ENCODE results near the gene ISG15. TPM values are rescaled to one million over a fixed set of nuclear protein-coding genes. Genes with fewer than 3 reads are reported as not detected.
"Not testable (repeated sequence)": the region's sequence is repeated elsewhere in the genome, so short reads cannot be mapped to it uniquely, and the experiment has no call there.

Gene ISG15
- total and polyA plus RNA-seq, 4 donors = 27.7 to 48.8 (median 31.2) TPM

DNA sequence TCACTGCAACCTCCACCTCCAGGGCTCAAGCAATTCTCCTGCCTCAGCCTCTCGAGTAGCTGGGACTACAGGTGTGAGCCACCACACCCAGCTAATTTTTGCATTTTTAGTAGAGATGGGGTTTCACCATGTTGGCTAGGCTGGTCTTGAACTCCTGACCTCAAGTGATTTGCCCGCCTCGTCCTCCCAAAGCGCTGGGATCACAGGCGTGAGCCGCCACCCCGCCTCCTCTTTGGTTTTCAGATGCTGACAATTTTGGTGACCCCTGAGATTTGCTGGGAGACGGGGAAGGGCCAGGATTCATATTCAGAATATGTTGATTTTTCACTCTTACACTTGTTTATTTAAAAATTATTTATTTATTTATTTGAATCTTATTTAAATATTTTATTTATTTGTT lies 3.2 kb upstream of the ISG15 start:
- H3K9me3 ChIP-seq (ENCODE audit: control insufficient read depth, insufficient read depth, low read length); DNase-seq (ENCODE audit: low read depth in 4 of 6, low spot score in 6 of 6); H3K27me3 ChIP-seq (ENCODE audit: control insufficient read depth, insufficient read depth, low read length); H3K27ac ChIP-seq (ENCODE audit: low read depth, low read length); H3K4me3 ChIP-seq (ENCODE audit: low read depth, low read length): not testable (repeated sequence)
- peaks cover 39% of the 10 kb centered on the region for H3K4me1 ChIP-seq (ENCODE audit: control insufficient read depth, insufficient read depth, low read length)
- H3K36me3 ChIP-seq (ENCODE audit: control insufficient read depth, insufficient read depth, low read length) = peaks cover 11% of the 10 kb centered on the region
- WGBS (ENCODE audit: insufficient coverage) = 100% methylated on average over 1 of the region's 8 CpGs

DNA sequence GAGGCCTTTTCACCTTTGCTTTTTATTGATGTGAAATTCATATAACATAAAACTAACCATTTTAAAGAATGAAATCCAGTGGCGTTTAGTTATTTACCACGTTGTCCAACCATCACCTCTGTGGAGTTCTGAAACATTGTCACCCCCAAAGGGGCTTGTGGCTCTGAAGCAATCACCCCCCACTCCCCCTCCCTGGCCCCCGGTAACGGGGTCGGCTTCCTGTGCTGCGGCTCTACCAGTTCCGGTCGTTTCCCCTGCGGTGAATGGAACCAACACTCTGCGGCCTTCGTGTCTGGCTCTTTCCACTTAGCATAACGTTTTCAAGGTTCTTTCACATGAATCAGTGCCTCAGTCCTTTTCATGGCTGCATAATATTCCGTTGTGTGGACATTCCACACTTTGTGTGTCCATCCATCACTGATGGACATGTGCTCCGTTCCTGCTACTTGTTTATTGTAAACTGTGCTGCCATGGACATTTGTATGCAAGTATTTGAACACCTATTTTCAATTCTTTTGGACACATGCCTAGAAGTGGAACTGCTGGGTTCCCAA lies 1.8 kb upstream of the ISG15 start:
- DNase-seq (ENCODE audit: low read depth in 4 of 6, low spot score in 6 of 6) = no peak
- no peak overlapping the region for H3K27ac ChIP-seq (ENCODE audit: low read depth, low read length)
- peaks cover 2% of the 10 kb centered on the region for H3K27me3 ChIP-seq (ENCODE audit: control insufficient read depth, insufficient read depth, low read length)
- H3K4me3 ChIP-seq (ENCODE audit: low read depth, low read length) = no peak overlapping the region
- H3K4me1 ChIP-seq (ENCODE audit: control insufficient read depth, insufficient read depth, low read length) = peaks cover 30% of the 10 kb centered on the region
- peaks cover 3% of the 10 kb centered on the region for H3K36me3 ChIP-seq (ENCODE audit: control insufficient read depth, insufficient read depth, low read length)
- WGBS (ENCODE audit: insufficient coverage) = 81% methylated on average over 12 of the region's 14 CpGs
- no peaks in the 10 kb centered on the region for H3K9me3 ChIP-seq (ENCODE audit: control insufficient read depth, insufficient read depth, low read length)

DNA sequence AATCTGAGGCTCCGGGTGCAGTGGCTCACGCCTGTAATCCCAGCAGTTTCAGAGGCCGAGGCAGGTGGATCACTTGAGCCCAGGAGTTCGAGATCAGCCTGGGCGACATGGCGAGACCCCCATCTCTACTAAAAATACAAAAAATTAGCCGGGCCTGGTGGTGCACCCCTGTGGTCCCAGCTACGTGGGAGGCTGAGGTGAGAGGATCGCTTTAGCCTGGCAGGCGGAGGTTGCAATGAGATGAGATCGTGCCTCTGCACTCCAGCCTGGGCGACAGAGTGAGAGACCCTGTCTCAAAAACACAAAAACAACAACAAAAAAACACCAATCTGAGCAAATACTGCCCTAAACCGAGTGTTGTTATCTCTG lies 577 bp upstream of the ISG15 start:
- H3K9me3 ChIP-seq (ENCODE audit: control insufficient read depth, insufficient read depth, low read length); H3K36me3 ChIP-seq (ENCODE audit: control insufficient read depth, insufficient read depth, low read length); DNase-seq (ENCODE audit: low read depth in 4 of 6, low spot score in 6 of 6); H3K27me3 ChIP-seq (ENCODE audit: control insufficient read depth, insufficient read depth, low read length): not testable (repeated sequence)
- H3K4me1 ChIP-seq (ENCODE audit: control insufficient read depth, insufficient read depth, low read length) = peaks cover 30% of the 10 kb centered on the region
- peak overlapping the region; percentile 93 for H3K27ac ChIP-seq (ENCODE audit: low read depth, low read length)
- H3K4me3 ChIP-seq (ENCODE audit: low read depth, low read length) = peak overlapping the region; percentile 74
- no CpG with 5 or more reads among the region's 13 CpGs for WGBS (ENCODE audit: insufficient coverage)

DNA sequence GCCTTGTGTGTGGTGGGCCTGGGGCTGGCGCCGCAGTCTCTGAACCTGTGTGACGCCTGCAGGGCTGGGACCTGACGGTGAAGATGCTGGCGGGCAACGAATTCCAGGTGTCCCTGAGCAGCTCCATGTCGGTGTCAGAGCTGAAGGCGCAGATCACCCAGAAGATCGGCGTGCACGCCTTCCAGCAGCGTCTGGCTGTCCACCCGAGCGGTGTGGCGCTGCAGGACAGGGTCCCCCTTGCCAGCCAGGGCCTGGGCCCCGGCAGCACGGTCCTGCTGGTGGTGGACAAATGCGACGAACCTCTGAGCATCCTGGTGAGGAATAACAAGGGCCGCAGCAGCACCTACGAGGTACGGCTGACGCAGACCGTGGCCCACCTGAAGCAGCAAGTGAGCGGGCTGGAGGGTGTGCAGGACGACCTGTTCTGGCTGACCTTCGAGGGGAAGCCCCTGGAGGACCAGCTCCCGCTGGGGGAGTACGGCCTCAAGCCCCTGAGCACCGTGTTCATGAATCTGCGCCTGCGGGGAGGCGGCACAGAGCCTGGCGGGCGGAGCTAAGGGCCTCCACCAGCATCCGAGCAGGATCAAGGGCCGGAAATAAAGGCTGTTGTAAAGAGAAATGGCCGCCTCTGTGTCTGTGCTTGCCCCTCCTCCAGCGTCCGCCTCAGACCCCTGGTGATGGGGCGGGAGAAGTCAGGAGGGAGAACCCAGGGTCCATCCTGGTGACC lies 788 bp downstream of the ISG15 start:
- H3K27ac ChIP-seq (ENCODE audit: low read depth, low read length) = peak overlapping the region; percentile 93

DNA sequence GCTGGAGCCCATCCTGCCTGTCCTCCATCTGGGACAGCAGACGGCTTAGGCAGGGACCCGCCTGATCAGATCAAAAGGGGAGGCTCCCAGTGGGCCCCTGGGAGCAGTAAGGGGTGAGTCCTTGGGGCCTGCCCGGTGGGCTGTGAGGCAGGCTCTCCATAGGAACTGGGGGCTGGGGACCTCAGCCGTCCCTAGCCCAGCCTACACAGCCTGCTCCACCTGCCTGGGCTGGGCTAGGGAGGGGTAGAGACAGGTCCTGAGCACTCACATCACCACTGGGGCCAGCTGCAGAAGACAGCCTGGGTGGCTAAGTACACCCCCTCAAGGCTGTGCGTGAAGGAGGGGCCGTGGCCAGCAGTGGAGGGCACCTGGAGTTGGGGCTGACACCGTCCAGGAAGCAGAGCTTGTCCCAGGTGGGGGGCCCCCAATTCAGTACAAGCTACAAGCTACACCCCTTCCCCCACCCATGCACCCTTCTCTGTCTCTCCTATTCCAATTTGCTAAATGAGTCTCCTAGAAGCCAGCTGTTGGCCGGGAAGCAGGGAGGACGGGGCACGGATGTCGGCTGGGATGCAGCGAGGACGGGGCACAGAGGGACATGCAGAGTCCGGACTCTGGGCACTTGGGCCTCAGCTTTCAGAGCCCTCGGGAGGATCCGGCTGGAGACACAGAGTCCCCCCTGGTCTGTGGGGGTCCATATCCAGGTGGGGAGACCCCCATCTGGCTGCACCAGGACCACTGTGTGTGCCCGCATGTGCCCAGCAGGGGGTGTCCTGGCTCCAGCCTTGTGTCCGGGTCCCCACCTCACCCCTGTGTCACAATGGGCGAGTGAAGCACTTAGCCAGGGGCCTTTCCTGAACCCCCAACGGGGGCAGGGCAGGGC lies 1.7 kb downstream of the ISG15 start:
- no peaks in the 10 kb centered on the region for H3K36me3 ChIP-seq (ENCODE audit: control insufficient read depth, insufficient read depth, low read length)
- WGBS (ENCODE audit: insufficient coverage) = 67% methylated on average over 17 of the region's 20 CpGs
- no peaks in the 10 kb centered on the region for H3K9me3 ChIP-seq (ENCODE audit: control insufficient read depth, insufficient read depth, low read length)
- H3K27ac ChIP-seq (ENCODE audit: low read depth, low read length) = no peak overlapping the region
- H3K4me3 ChIP-seq (ENCODE audit: low read depth, low read length) = no peak overlapping the region
- peaks cover 36% of the 10 kb centered on the region for H3K4me1 ChIP-seq (ENCODE audit: control insufficient read depth, insufficient read depth, low read length)
- peaks cover 2% of the 10 kb centered on the region for H3K27me3 ChIP-seq (ENCODE audit: control insufficient read depth, insufficient read depth, low read length)
- DNase-seq (ENCODE audit: low read depth in 4 of 6, low spot score in 6 of 6) = no peak

More for the DNA sequence above, 788 bp downstream of the ISG15 start:
- Histone ChIP-seq H3K4me3 (ENCODE audit: low read depth, low read length) (peak overlapping the region; percentile 74), H3K27me3 (ENCODE audit: control insufficient read depth, insufficient read depth, low read length) (peaks cover 2% of the 10 kb centered on the region), H3K4me1 (ENCODE audit: control insufficient read depth, insufficient read depth, low read length) (peaks cover 34% of the 10 kb centered on the region), H3K9me3 (ENCODE audit: control insufficient read depth, insufficient read depth, low read length) (no peaks in the 10 kb centered on the region), H3K36me3 (ENCODE audit: control insufficient read depth, insufficient read depth, low read length) (no peaks in the 10 kb centered on the region)
- peak in 1 of 6 donors; percentile 16 for DNase-seq (ENCODE audit: low read depth in 4 of 6, low spot score in 6 of 6)
- 75% methylated on average over 37 of the region's 41 CpGs for WGBS (ENCODE audit: insufficient coverage)

DNA sequence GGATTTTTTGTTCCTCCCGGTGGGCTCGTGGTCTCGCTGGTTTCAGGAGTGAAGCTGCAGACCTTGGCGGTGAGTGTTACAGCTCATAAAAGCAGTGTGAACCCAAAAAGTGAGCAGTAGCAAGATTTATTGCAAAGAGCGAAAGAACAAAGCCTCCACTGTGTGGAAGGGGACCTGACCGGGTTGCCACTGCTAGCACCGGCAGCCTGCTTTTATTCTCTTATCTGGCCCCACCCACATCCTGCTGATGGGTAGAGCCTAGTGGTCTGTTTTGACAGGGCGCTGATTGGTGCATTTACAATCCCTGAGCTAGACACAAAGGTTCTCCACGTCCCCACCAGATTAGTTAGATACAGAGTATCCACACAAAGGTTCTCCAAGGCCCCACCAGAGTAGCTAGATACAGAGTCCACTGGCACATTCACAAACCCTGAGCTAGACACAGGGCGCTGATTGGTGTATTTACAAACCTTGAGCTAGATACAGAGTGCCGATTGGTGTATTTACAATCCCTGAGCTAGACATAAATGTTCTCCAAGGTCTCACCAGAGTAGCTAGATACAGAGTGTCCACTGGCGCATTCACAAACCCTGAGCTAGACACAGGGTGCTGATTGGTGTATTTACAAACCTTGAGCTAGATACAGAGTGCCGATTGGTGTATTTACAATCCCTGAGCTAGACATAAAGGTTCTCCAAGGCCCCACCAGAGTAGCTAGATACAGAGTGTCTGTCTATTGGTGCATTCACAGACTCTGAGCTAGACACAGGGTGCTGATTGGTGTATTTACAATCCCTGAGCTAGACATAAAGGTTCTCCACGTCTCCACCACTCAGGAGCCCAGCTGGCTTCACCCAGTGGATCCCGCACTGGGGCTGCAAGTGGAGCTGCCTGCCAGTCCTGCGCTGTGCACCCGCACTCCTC lies 4.4 kb downstream of the ISG15 start:
- not testable (repeated sequence) for H3K27me3 ChIP-seq (ENCODE audit: control insufficient read depth, insufficient read depth, low read length); H3K9me3 ChIP-seq (ENCODE audit: control insufficient read depth, insufficient read depth, low read length); DNase-seq (ENCODE audit: low read depth in 4 of 6, low spot score in 6 of 6); H3K4me3 ChIP-seq (ENCODE audit: low read depth, low read length); H3K27ac ChIP-seq (ENCODE audit: low read depth, low read length)
- Histone ChIP-seq H3K36me3 (ENCODE audit: control insufficient read depth, insufficient read depth, low read length) (peaks cover 14% of the 10 kb centered on the region), H3K4me1 (ENCODE audit: control insufficient read depth, insufficient read depth, low read length) (peaks cover 57% of the 10 kb centered on the region)
- 67% methylated on average over 9 of the region's 17 CpGs for WGBS (ENCODE audit: insufficient coverage)

DNA sequence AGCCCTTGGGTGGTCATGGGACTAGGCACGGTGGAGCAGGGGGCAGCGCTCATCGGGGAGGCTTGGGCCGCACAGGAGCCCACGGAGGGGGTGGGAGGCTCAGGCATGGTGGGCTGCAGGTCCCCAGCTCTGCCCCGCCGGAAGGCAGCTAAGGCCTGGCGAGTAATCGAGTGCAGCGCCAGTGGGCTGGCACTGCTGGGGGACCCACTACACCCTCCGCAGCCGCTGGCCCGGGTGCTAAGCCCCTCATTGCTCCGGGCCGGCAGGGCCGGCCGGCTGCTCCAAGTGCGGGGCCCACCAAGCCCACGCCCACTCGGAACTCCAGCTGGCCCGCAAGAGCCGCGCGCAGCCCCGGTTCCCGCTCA lies 5.0 kb downstream of the ISG15 start:
- peaks cover 57% of the 10 kb centered on the region for H3K4me1 ChIP-seq (ENCODE audit: control insufficient read depth, insufficient read depth, low read length)
- peaks cover 20% of the 10 kb centered on the region for H3K36me3 ChIP-seq (ENCODE audit: control insufficient read depth, insufficient read depth, low read length)
- not testable (repeated sequence) for DNase-seq (ENCODE audit: low read depth in 4 of 6, low spot score in 6 of 6); H3K4me3 ChIP-seq (ENCODE audit: low read depth, low read length); H3K27ac ChIP-seq (ENCODE audit: low read depth, low read length); H3K9me3 ChIP-seq (ENCODE audit: control insufficient read depth, insufficient read depth, low read length); H3K27me3 ChIP-seq (ENCODE audit: control insufficient read depth, insufficient read depth, low read length)
- WGBS (ENCODE audit: insufficient coverage) = 94% methylated on average over 24 of the region's 26 CpGs

DNA sequence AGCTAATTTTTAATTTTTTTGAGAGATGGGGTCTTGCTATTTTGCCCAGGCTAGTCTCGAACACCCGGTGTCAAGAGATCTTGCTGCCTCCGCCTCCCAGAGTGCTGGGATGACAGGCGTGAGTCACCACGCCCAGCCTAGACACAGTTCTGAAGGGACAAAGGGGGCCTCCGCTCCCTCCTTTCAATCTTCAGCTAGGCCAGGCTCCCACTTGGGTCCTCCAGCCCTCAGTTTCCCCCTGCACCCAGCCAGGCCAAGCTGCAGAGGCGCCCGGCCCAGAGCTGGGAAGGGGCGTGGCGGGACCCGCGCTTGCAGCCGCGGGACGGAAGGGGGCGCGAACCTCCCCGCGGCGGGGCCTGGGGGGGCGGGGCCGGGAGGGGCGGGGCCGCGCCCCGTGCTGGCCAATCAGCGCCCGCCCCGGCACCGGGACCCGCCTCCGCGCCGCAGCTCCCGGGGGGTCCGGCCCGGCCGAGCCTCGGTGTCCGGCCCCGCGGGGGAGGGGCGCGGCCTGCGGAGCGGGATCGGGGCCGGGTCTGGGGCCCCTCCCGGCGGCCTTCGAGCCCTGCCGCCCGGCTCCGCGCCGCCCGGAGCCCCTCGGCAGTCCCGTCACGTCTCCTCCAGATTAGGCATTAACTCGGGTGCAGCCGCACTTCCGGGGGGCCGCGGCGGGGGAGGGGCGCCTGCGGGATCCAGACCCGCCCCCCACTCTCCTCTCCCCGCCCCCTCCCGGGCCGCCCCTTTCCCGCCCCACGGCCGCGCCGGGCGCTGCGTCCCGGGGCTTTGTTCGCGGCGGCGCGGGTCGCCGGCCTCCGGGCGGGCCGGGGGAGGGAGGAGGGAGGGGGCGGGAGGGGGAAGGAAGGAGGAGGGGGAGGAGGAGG lies 6.1 kb downstream of the ISG15 start:
- H3K4me3 ChIP-seq (ENCODE audit: low read depth, low read length) = peak overlapping the region; percentile 27
- H3K9me3 ChIP-seq (ENCODE audit: control insufficient read depth, insufficient read depth, low read length) = no peaks in the 10 kb centered on the region
- no peaks in the 10 kb centered on the region for H3K27me3 ChIP-seq (ENCODE audit: control insufficient read depth, insufficient read depth, low read length)
- peaks cover 31% of the 10 kb centered on the region for H3K36me3 ChIP-seq (ENCODE audit: control insufficient read depth, insufficient read depth, low read length)
- H3K27ac ChIP-seq (ENCODE audit: low read depth, low read length) = peak overlapping the region; percentile 75
- H3K4me1 ChIP-seq (ENCODE audit: control insufficient read depth, insufficient read depth, low read length) = peaks cover 57% of the 10 kb centered on the region
- peak in 3 of 6 donors; percentile 70 to 94 (median 92) for DNase-seq (ENCODE audit: low read depth in 4 of 6, low spot score in 6 of 6)
- WGBS (ENCODE audit: insufficient coverage) = 5% methylated on average over 56 of the region's 91 CpGs
